Skeletal muscle tissue (tissue), 4 donors: ENCODE measurements around the gene CDC5L. TPM values are rescaled to one million over a fixed set of nuclear protein-coding genes. Genes with fewer than 3 reads are reported as not detected.

Source experiments
- H3K27ac ChIP-seq: one replicate; pipeline ENCODE4 v1.7.0; 2013; ENCODE audit warnings: mild to moderate bottlenecking, low read depth, low read length, inconsistent platforms
- H3K27me3 ChIP-seq, 3 donors: one replicate each; pipeline ENCODE4 v1.7.0; 2013; ENCODE audit warnings: low read length in 3 of 3; ENCODE audit not compliant: control insufficient read depth in 3 of 3, insufficient read depth in 3 of 3
- H3K36me3 ChIP-seq, 3 donors: one replicate each; pipeline ENCODE4 v1.7.0; 2013; ENCODE audit warnings: low read length in 3 of 3; ENCODE audit not compliant: control insufficient read depth in 3 of 3, insufficient read depth in 3 of 3
- H3K4me1 ChIP-seq, 3 donors: one replicate each; pipeline ENCODE4 v1.7.0; 2013; ENCODE audit warnings: low read length in 3 of 3, mild to moderate bottlenecking in 3 of 3; ENCODE audit not compliant: control insufficient read depth in 3 of 3, insufficient read depth in 3 of 3
- H3K4me3 ChIP-seq, 3 donors: one replicate each; pipeline ENCODE4 v1.7.0; 2013; ENCODE audit warnings: low read length in 3 of 3
- H3K9ac ChIP-seq, 3 donors: one replicate each; pipeline ENCODE4 v1.7.0; 2013; ENCODE audit warnings: low read length in 3 of 3, mild to moderate bottlenecking in 3 of 3, moderate library complexity in 2 of 3, low read depth in 1 of 3
- H3K9me3 ChIP-seq, 3 donors: one replicate each; pipeline ENCODE4 v1.7.0; 2013; ENCODE audit warnings: low read length in 3 of 3; ENCODE audit not compliant: control insufficient read depth in 3 of 3
- total RNA-seq: library from RNA; depleted of rRNA; stranded (reverse); fragments of >200 nt; gene quantifications from one replicate; pipeline ENCODE4 v1.2.3, GENCODE V29; 2014
- donor health status: Osteomylitis.

CDC5L gene
- total RNA-seq, 1 donor from 2014 or later = 19.3 TPM

DNA sequence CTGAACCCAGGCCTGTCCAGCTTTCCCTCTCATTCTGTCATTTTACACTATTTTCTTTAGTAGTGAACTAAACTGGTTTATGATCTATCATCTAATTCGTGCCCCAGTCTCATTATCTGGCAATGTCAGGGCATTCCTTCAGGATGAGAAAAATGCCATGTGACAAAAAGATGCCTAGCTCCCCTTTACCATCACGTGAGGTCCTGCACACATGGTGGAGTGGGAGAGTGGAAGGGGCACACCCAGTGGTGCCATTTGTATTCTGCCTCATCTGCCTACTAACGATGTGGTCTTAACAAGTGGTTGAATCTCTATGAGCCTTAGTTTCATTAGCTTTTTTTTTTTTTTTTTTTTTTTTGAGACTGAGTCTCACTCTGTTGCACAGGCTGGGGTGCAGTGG is 41.2 kb downstream of the CDC5L start:
- Histone ChIP-seq H3K27ac (no peak overlapping the region), H3K27me3 (no peaks in the 10 kb centered on the region), H3K4me3 (no peak overlapping the region), H3K9me3 (no peaks in the 10 kb centered on the region), H3K9ac (no peak overlapping the region), H3K36me3 (peaks cover 11 to 29% (median 24%) of the 10 kb centered on the region in 3 donors), H3K4me1 (peaks cover 3 to 18% (median 11%) of the 10 kb centered on the region in 3 donors)

- no peaks in the 10 kb centered on the region for H3K9me3 ChIP-seq
Observed at GRCh38 chr6:44430326-44430725, 42.8 kb downstream of the CDC5L start.

GRCh38 chr6:44431118-44431725 is 43.7 kb downstream of the CDC5L start:
- peak overlapping the region; percentile 75 for H3K27ac ChIP-seq
- no peak overlapping the region for H3K9ac ChIP-seq
- H3K4me3 ChIP-seq = no peak overlapping the region
- peaks cover 0 to 14% (median 12%) of the 10 kb centered on the region in 3 donors for H3K36me3 ChIP-seq
- H3K27me3 ChIP-seq = no peaks in the 10 kb centered on the region
- H3K4me1 ChIP-seq = peaks cover 8 to 25% (median 13%) of the 10 kb centered on the region in 3 donors
- no peaks in the 10 kb centered on the region for H3K9me3 ChIP-seq

More at GRCh38 chr6:44430326-44430725, 42.8 kb downstream of the CDC5L start:
- H3K4me3 ChIP-seq = no peak overlapping the region
- H3K27me3 ChIP-seq = no peaks in the 10 kb centered on the region
- H3K36me3 ChIP-seq = peaks cover 6 to 19% (median 17%) of the 10 kb centered on the region in 3 donors
- no peak overlapping the region for H3K9ac ChIP-seq
- H3K27ac ChIP-seq = no peak overlapping the region
- H3K4me1 ChIP-seq = peaks cover 8 to 24% (median 13%) of the 10 kb centered on the region in 3 donors

DNA sequence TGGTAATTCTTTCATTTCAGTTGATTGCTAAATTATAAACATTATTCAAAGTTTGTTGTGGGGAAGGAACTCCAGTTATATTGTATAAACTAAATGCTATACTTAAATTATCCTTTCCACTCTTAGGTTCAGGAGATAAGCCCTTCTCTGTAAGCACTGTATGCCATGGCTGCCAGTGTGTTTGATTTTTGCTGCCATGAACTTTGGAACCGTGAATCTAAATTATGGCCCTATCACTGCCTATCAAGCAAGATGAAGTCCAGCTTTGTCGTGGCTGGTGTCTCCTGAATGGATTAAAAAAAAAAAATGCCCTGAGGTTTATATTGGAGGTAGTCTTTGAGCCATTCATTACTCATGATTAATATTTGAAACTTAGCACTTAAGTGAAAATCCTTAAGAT is 44.7 kb downstream of the CDC5L start:
- Histone ChIP-seq H3K36me3 (peaks cover 0 to 12% (median 7%) of the 10 kb centered on the region in 3 donors), H3K27me3 (no peaks in the 10 kb centered on the region), H3K4me3 (no peak overlapping the region), H3K4me1 (peaks cover 8 to 25% (median 13%) of the 10 kb centered on the region in 3 donors), H3K9ac (peak overlapping the region in 2 of 3 donors; percentile 17), H3K9me3 (no peaks in the 10 kb centered on the region), H3K27ac (peak overlapping the region; percentile 75)

- peaks cover 8 to 25% (median 13%) of the 10 kb centered on the region in 3 donors for H3K4me1 ChIP-seq
- H3K27ac ChIP-seq = peak overlapping the region; percentile 75
- peak overlapping the region in 1 of 3 donors; percentile 18 for H3K4me3 ChIP-seq
- peaks cover 0 to 12% (median 7%) of the 10 kb centered on the region in 3 donors for H3K36me3 ChIP-seq
- H3K27me3 ChIP-seq = no peaks in the 10 kb centered on the region
- H3K9ac ChIP-seq = peak overlapping the region in 2 of 3 donors; percentile 17 to 35
- H3K9me3 ChIP-seq = no peaks in the 10 kb centered on the region
Observed at GRCh38 chr6:44432726-44433125, 45.2 kb downstream of the CDC5L start.

- H3K9ac ChIP-seq = no peak overlapping the region
- no peaks in the 10 kb centered on the region for H3K27me3 ChIP-seq
- H3K27ac ChIP-seq = no peak overlapping the region
- peaks cover 12 to 32% (median 19%) of the 10 kb centered on the region in 3 donors for H3K4me1 ChIP-seq
- H3K9me3 ChIP-seq = no peaks in the 10 kb centered on the region
- no peak overlapping the region for H3K4me3 ChIP-seq
- H3K36me3 ChIP-seq = no peaks in the 10 kb centered on the region
Observed at GRCh38 chr6:44435500-44435899, 48.0 kb downstream of the CDC5L start.

GRCh38 chr6:44438827-44439226 is 51.3 kb downstream of the CDC5L start:
- Histone ChIP-seq H3K4me1 (peaks cover 7 to 13% (median 8%) of the 10 kb centered on the region in 3 donors), H3K9me3 (peaks cover 0 to 4% (median 0%) of the 10 kb centered on the region in 3 donors), H3K9ac (no peak overlapping the region), H3K4me3 (no peak overlapping the region), H3K36me3 (no peaks in the 10 kb centered on the region), H3K27me3 (no peaks in the 10 kb centered on the region), H3K27ac (no peak overlapping the region)

DNA sequence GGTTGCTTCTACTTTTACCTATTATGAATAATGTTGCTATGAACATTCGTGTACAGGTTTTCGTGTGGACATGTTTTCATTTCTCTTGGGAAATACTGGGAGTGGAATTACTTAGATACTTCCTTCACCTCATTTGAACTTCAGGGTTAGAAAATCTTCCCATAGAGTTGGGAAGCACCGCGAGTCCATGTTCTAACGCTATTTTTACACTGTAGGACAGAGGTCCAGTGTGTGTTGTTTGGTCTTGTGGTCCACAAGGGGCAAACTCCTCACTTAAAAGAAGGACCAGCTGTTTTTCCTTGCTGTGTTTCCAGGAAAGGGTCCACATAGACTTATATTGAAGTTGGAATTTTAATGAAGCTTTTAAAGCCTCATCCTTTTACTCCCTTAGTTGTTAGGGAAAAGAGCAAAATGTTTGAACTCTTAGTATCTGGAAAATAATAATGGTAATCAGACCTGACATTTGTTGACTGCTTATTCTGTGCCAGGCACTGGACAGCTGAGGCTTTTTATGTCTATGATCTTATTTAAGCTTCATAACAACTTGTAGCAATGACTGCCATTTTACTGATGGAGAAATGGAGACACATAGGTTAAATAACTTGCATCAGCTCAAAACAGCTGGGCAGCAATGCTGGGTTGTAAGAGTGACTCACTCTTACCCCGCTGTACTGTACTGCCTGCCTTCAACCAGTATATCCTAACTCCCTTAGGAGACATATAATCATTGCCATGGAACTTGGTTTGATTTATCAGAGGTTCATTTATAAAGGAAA is 52.0 kb downstream of the CDC5L start:
- peaks cover 0 to 3% (median 0%) of the 10 kb centered on the region in 3 donors for H3K36me3 ChIP-seq
- H3K27ac ChIP-seq = peak overlapping the region; percentile 22
- H3K4me3 ChIP-seq = no peak overlapping the region
- H3K9me3 ChIP-seq = peaks cover 0 to 4% (median 0%) of the 10 kb centered on the region in 3 donors
- H3K4me1 ChIP-seq = peaks cover 5 to 9% (median 9%) of the 10 kb centered on the region in 3 donors
- H3K27me3 ChIP-seq = no peaks in the 10 kb centered on the region
- H3K9ac ChIP-seq = no peak overlapping the region

DNA sequence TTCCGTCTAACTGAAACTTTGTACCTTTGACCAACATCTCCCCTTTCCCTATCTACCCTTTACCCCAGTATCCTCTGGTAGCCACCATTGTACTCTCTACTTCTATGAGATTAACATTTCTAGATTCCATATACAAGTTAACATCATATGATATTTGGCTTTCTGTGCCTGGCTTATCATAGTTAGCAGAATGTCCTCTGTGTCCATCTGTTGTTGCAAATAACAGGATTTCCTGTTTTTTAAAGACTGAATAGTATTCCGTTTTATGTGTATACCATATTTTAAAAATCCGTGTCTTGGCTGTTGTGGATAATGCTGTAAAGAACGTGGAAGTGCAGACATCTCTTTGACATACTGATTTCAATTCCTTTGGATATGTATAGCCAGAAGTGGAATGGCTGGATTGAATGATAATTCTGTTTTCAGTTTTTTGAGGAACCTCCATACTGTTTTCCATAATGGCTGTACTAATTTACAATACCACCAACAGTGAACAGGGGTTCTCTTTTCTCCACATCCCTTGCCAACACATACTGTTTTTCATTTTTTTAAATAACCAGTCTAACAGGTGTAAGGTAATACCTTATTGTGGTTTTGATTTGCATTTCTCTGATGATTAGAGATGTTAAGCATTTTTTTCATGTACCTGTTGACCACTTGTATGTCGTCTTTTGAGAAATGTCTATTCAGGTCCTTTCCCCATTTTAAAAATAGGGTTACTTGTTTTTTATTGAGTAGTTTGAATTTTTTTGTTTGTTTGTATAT is 53.8 kb downstream of the CDC5L start:
- Histone ChIP-seq H3K4me3 (no peak overlapping the region), H3K4me1 (peaks cover 7 to 13% (median 11%) of the 10 kb centered on the region in 3 donors), H3K27me3 (no peaks in the 10 kb centered on the region), H3K27ac (no peak overlapping the region), H3K9me3 (peaks cover 0 to 4% (median 0%) of the 10 kb centered on the region in 3 donors), H3K36me3 (peaks cover 0 to 10% (median 5%) of the 10 kb centered on the region in 3 donors), H3K9ac (no peak overlapping the region)
